Liver (tissue), 9 donors: ENCODE measurements around the gene RASGRP4. TPM values are rescaled to one million over a fixed set of nuclear protein-coding genes. Genes with fewer than 3 reads are reported as not detected.

Experiments used
- DNase-seq: peaks from one replicate; pipeline ENCODE4 v3.0.0-alpha.2; 2017; ENCODE audit warnings: low spot score
- H3K27ac ChIP-seq, 2 donors: one replicate each; pipeline ENCODE4 v1.7.0; 2013; ENCODE audit warnings: inconsistent platforms in 2 of 2, low read length in 2 of 2, control low read depth in 1 of 2, low read depth in 1 of 2, mild to moderate bottlenecking in 1 of 2
- H3K27me3 ChIP-seq, 4 donors: one replicate each; pipeline versions ENCODE4 v1.6.1 to v1.7.0; 2013; ENCODE audit warnings: low read length in 3 of 4, inconsistent platforms in 1 of 4, mild to moderate bottlenecking in 1 of 4, moderate library complexity in 1 of 4; ENCODE audit not compliant: control insufficient read depth in 4 of 4, insufficient read depth in 4 of 4
- H3K36me3 ChIP-seq, 4 donors: one replicate each; pipeline versions ENCODE4 v1.6.1 to v1.7.0; 2013; ENCODE audit warnings: low read length in 3 of 4, mild to moderate bottlenecking in 3 of 4, low read depth in 1 of 4, moderate library complexity in 1 of 4; ENCODE audit not compliant: control insufficient read depth in 4 of 4, insufficient read depth in 3 of 4
- H3K4me1 ChIP-seq, 4 donors: one replicate each; pipeline versions ENCODE4 v1.6.1 to v1.7.0; 2013; ENCODE audit warnings: low read length in 3 of 4, mild to moderate bottlenecking in 3 of 4, moderate library complexity in 1 of 4; ENCODE audit not compliant: control insufficient read depth in 4 of 4, insufficient read depth in 4 of 4
- H3K4me3 ChIP-seq, 3 donors: one replicate each; pipeline versions ENCODE4 v1.6.1 to v1.7.0; 2013; ENCODE audit warnings: low read length in 3 of 3, control low read depth in 1 of 3, low read depth in 1 of 3, mild to moderate bottlenecking in 1 of 3
- H3K9ac ChIP-seq, 2 donors: one replicate each; pipeline ENCODE4 v1.7.0; 2013; ENCODE audit warnings: low read length in 2 of 2, mild to moderate bottlenecking in 2 of 2, moderate library complexity in 2 of 2, control low read depth in 1 of 2, low read depth in 1 of 2
- H3K9me3 ChIP-seq, 4 donors: one replicate each; pipeline versions ENCODE4 v1.6.1 to v1.7.0; 2013; ENCODE audit warnings: low read length in 3 of 4; ENCODE audit not compliant: control insufficient read depth in 4 of 4
- ATF3 ChIP-seq: IDR thresholded peaks from 2 replicates; pipeline ENCODE4 v1.6.1; 2016; ENCODE audit warnings: antibody characterized with exemption
- EGR1 ChIP-seq, 2 donors: IDR thresholded peaks; 2 replicates each; pipeline ENCODE4 v1.6.1; 2016 to 2018; ENCODE audit warnings: antibody characterized with exemption in 2 of 2, low read depth in 2 of 2
- FOXA1 ChIP-seq: IDR thresholded peaks from 2 replicates; pipeline ENCODE4 v1.6.1; 2016; ENCODE audit warnings: antibody characterized with exemption
- FOXA2 ChIP-seq: IDR thresholded peaks from 2 replicates; pipeline ENCODE4 v1.6.1; 2016; ENCODE audit warnings: antibody characterized with exemption
- GABPA ChIP-seq, 2 donors: IDR thresholded peaks in 1 of 2; conservative IDR thresholded peaks in 1 of 2; 2 replicates each; pipeline ENCODE4 v1.6.1; 2016; ENCODE audit warnings: antibody characterized with exemption in 2 of 2, mild to moderate bottlenecking in 1 of 2, moderate library complexity in 1 of 2
- HNF4A ChIP-seq, 2 donors: conservative IDR thresholded peaks; 2 replicates each; pipeline ENCODE4 v1.6.1; 2016; ENCODE audit warnings: antibody characterized with exemption in 2 of 2, mild to moderate bottlenecking in 2 of 2
- HNF4G ChIP-seq: IDR thresholded peaks from 2 replicates; pipeline ENCODE4 v1.6.1; 2016; ENCODE audit warnings: antibody characterized with exemption
- JUND ChIP-seq, 2 donors: IDR thresholded peaks; 2 replicates each; pipeline ENCODE4 v1.6.1; 2016; ENCODE audit warnings: antibody characterized with exemption in 2 of 2
- MAX ChIP-seq: IDR thresholded peaks from 2 replicates; pipeline ENCODE4 v1.6.1; 2016; ENCODE audit warnings: antibody characterized with exemption
- NR2F2 ChIP-seq: IDR thresholded peaks from 2 replicates; pipeline ENCODE4 v1.6.1; 2016; ENCODE audit warnings: antibody characterized with exemption
- RAD21 ChIP-seq, 2 donors: IDR thresholded peaks; 2 replicates each; pipeline ENCODE4 v1.6.1; 2016; ENCODE audit warnings: antibody characterized with exemption in 2 of 2, mild to moderate bottlenecking in 2 of 2
- REST ChIP-seq: IDR thresholded peaks from 2 replicates; pipeline ENCODE4 v1.6.1; 2016; ENCODE audit warnings: antibody characterized with exemption, mild to moderate bottlenecking
- RXRA ChIP-seq, 2 donors: IDR thresholded peaks; 2 replicates each; pipeline ENCODE4 v1.6.1; 2017 to 2018; ENCODE audit warnings: antibody characterized with exemption in 2 of 2, mild to moderate bottlenecking in 1 of 2
- SP1 ChIP-seq: IDR thresholded peaks from 2 replicates; pipeline ENCODE4 v1.6.1; 2018; ENCODE audit warnings: antibody characterized with exemption, mild to moderate bottlenecking
- TAF1 ChIP-seq: conservative IDR thresholded peaks from 2 replicates; pipeline ENCODE4 v1.6.1; 2016; ENCODE audit warnings: antibody characterized with exemption, mild to moderate bottlenecking
- YY1 ChIP-seq: IDR thresholded peaks from 2 replicates; pipeline ENCODE4 v1.6.1; 2016; ENCODE audit warnings: antibody characterized with exemption, mild to moderate bottlenecking
- ZBTB33 ChIP-seq: IDR thresholded peaks from 2 replicates; pipeline ENCODE4 v1.6.1; 2016; ENCODE audit warnings: antibody characterized with exemption
- WGBS: extraction: QIAGEN DNeasy Blood & Tissue Kit; methylation state at CpG from one replicate; pipeline ENCODE4 v1.1.7; 2013; 5-methylcytosine and 5-hydroxymethylcytosine counted together
- polyA plus RNA-seq, 2 donors: library from polyadenylated mRNA; stranded (reverse) in 1 of 2; unstranded in 1 of 2; fragments of 200-250 nt in 1 of 2; fragments of >200 nt in 1 of 2; fragmentation: Nextera tagmentation in 1 of 2; extraction: Ambion mirVana in 1 of 2; gene quantifications; one replicate each; pipeline versions ENCODE4 v1.2.1 to v1.2.3, GENCODE V29; 2013 to 2015
- total RNA-seq, 2 donors: library from RNA; depleted of rRNA; stranded (reverse); fragments of >200 nt; gene quantifications; one replicate each; pipeline ENCODE4 v1.2.3, GENCODE V29; 2014
- donor health status: healthy.
- donor health status: healthy.
- donor health status: healthy.
- donor health status: healthy.
- donor health status: healthy.

The RASGRP4 gene
- total and polyA plus RNA-seq, 4 donors = 0.60 to 2.4 (median 1.6) TPM

GRCh38 chr19:38443458-38443999, 17.5 kb upstream of the RASGRP4 start:
- H3K27ac ChIP-seq = no peak overlapping the region
- no peaks in the 10 kb centered on the region for H3K36me3 ChIP-seq
- no peaks in the 10 kb centered on the region for H3K9me3 ChIP-seq
- no peak for TF ChIP-seq SP1
- no peak overlapping the region for H3K9ac ChIP-seq
- 88% methylated on average over 15 of the region's 15 CpGs for WGBS
- no peaks in the 10 kb centered on the region for H3K4me1 ChIP-seq
- H3K4me3 ChIP-seq = no peak overlapping the region
- H3K27me3 ChIP-seq = peaks cover 0 to 4% (median 0%) of the 10 kb centered on the region in 4 donors
- DNase-seq = no peak

GRCh38 chr19:38442736-38443135, 16.7 kb upstream of the RASGRP4 start:
- no peak for TF ChIP-seq FOXA1
- no peak for TF ChIP-seq RAD21 (IDR thresholded peaks at IDR 0.05)
- WGBS = 90% methylated on average over 9 of the region's 9 CpGs
- no peaks in the 10 kb centered on the region for H3K4me1 ChIP-seq
- H3K4me3 ChIP-seq = no peak overlapping the region
- peaks cover 0 to 4% (median 0%) of the 10 kb centered on the region in 4 donors for H3K27me3 ChIP-seq
- no peaks in the 10 kb centered on the region for H3K9me3 ChIP-seq
- no peak overlapping the region for H3K9ac ChIP-seq
- DNase-seq = no peak
- no peaks in the 10 kb centered on the region for H3K36me3 ChIP-seq
- no peak overlapping the region for H3K27ac ChIP-seq

GRCh38 chr19:38441657-38442348, 15.8 kb upstream of the RASGRP4 start:
- no peak overlapping the region for H3K4me3 ChIP-seq
- H3K27ac ChIP-seq = no peak overlapping the region
- 53% methylated on average over 7 of the region's 7 CpGs for WGBS
- no peak for TF ChIP-seq RXRA (IDR thresholded peaks at IDR 0.05)
- TF ChIP-seq YY1 = no peak
- no peak for TF ChIP-seq GABPA (IDR thresholded peaks at IDR 0.05 in 1 of 2, conservative IDR thresholded peaks at IDR 0.05 in 1 of 2)
- no peak for TF ChIP-seq EGR1 (IDR thresholded peaks at IDR 0.05; ENCODE audit: low read depth in 2 of 2)
- DNase-seq = no peak
- no peaks in the 10 kb centered on the region for H3K4me1 ChIP-seq
- H3K27me3 ChIP-seq = peaks cover 0 to 4% (median 0%) of the 10 kb centered on the region in 4 donors
- H3K9me3 ChIP-seq = no peaks in the 10 kb centered on the region
- no peak overlapping the region for H3K9ac ChIP-seq
- no peaks in the 10 kb centered on the region for H3K36me3 ChIP-seq

- DNase-seq = no peak
- H3K27me3 ChIP-seq = peaks cover 0 to 4% (median 0%) of the 10 kb centered on the region in 4 donors
- H3K4me3 ChIP-seq = no peak overlapping the region
- H3K9ac ChIP-seq = no peak overlapping the region
- H3K9me3 ChIP-seq = no peaks in the 10 kb centered on the region
- H3K36me3 ChIP-seq = no peaks in the 10 kb centered on the region
- no peak overlapping the region for H3K27ac ChIP-seq
- no peaks in the 10 kb centered on the region for H3K4me1 ChIP-seq
- WGBS = 84% methylated on average over 14 of the region's 14 CpGs
- TF ChIP-seq SP1 (no peak), JUND (IDR thresholded peaks at IDR 0.05) (no peak), ATF3 (no peak), EGR1 (IDR thresholded peaks at IDR 0.05; ENCODE audit: low read depth in 2 of 2) (no peak), FOXA1 (no peak), MAX (no peak), NR2F2 (no peak), REST (no peak), YY1 (no peak), FOXA2 (no peak), TAF1 (no peak), RXRA (IDR thresholded peaks at IDR 0.05) (no peak), ZBTB33 (no peak), HNF4A (conservative IDR thresholded peaks at IDR 0.05) (no peak), HNF4G (no peak)
Observed at GRCh38 chr19:38440592-38440991, 14.6 kb upstream of the RASGRP4 start.
